Tibial artery (tissue), 4 donors: ENCODE data around the gene MSRB3.
"Not testable (repeated sequence)": the region's sequence is repeated elsewhere in the genome, so short reads cannot be mapped to it uniquely, and the experiment has no call there.

Experiments
- DNase-seq, 2 donors: peaks; one replicate each; pipeline ENCODE4 v3.0.0-alpha.2; 2019
- H3K27ac ChIP-seq, 2 donors: fragments of 200-600 bp; sonication (generic) in 1 of 2; 1 replicate in 1 of 2; 2 replicates in 1 of 2; pipeline ENCODE4 v1.5.1; 2018 to 2019; ENCODE audit warnings: mild to moderate bottlenecking in 1 of 2
- H3K27me3 ChIP-seq, 2 donors: fragments of 200-600 bp; sonication (generic) in 1 of 2; one replicate each; pipeline versions ENCODE4 v1.5.1 to v1.6.0; 2016 to 2019
- H3K36me3 ChIP-seq, 3 donors: fragments of 200-600 bp; sonication (generic) in 2 of 3; one replicate each; pipeline ENCODE4 v1.5.1; 2016 to 2019; ENCODE audit warnings: mild to moderate bottlenecking in 2 of 3
- H3K4me1 ChIP-seq, 4 donors: fragments of 200-600 bp; sonication (generic) in 2 of 4; 1 replicate in 3 of 4; 2 replicates in 1 of 4; pipeline ENCODE4 v1.5.1; 2016 to 2019
- H3K4me3 ChIP-seq, 2 donors: fragments of 200-600 bp; sonication (generic) in 1 of 2; 1 replicate in 1 of 2; 2 replicates in 1 of 2; pipeline ENCODE4 v1.5.1; 2018 to 2019; ENCODE audit warnings: mild to moderate bottlenecking in 2 of 2
- H3K9me3 ChIP-seq, 3 donors: fragments of 200-600 bp; sonication (generic) in 1 of 3; one replicate each; pipeline ENCODE4 v1.5.1; 2016 to 2019
- intact Hi-C: fragments of 100-400 bp; cut with DNase I; formaldehyde crosslinking; loops from one replicate; pipeline ENCODE4 v1.15.0; 2023; ENCODE audit warnings: low total_unique reads
- TF ChIP-seq, protein P1 (sequence below), 2 experiments: fragments of 200-600 bp in 1 of 2; fragments of 450-650 bp in 1 of 2; IDR thresholded peaks; one replicate each; pipeline ENCODE4 v1.5.1; 2017 to 2019; ENCODE audit warnings: antibody characterized with exemption in 2 of 2, mild to moderate bottlenecking in 1 of 2, moderate library complexity in 1 of 2

Gene MSRB3

DNA sequence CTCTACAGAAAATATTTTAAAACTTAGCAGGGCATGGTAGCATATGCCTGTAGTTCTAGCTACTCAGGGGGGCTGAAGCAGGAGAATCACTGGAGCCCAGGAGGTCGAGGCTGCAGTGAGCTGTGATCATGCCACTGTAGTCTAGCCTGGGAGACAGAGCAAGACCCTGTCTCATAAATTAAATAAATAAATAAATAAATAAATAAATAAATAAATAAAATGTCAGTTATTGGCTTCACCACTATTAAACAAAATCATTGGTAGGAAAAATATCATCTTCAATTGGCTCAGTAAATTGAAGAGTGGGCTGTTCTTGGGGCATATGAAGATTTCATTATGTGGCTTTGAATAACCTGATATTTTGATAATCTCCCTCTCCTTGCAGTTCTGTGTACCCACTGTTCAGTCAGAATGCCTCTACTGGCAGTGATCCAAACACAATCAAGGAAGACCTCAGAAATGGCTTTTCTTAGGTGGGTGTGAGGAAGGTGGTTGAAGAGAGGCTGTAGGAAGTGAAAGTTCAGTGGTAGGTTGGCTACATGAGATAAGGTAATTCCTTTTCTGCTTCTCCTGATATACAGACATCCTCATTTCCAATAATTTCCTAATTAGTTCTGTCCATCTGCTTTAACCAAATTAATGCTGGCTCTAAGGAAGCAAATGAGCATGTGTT lies 175.8 kb downstream of the MSRB3 start:
- Histone ChIP-seq H3K4me3 (no peak overlapping the region), H3K9me3 (no peaks in the 10 kb centered on the region), H3K36me3 (peaks cover 24 to 29% (median 25%) of the 10 kb centered on the region in 3 donors), H3K27ac (no peak overlapping the region), H3K27me3 (no peaks in the 10 kb centered on the region), H3K4me1 (peaks cover 0 to 24% (median 3%) of the 10 kb centered on the region in 4 donors)
- intact Hi-C loops = no loop called here
- TF ChIP-seq, protein P1, sequence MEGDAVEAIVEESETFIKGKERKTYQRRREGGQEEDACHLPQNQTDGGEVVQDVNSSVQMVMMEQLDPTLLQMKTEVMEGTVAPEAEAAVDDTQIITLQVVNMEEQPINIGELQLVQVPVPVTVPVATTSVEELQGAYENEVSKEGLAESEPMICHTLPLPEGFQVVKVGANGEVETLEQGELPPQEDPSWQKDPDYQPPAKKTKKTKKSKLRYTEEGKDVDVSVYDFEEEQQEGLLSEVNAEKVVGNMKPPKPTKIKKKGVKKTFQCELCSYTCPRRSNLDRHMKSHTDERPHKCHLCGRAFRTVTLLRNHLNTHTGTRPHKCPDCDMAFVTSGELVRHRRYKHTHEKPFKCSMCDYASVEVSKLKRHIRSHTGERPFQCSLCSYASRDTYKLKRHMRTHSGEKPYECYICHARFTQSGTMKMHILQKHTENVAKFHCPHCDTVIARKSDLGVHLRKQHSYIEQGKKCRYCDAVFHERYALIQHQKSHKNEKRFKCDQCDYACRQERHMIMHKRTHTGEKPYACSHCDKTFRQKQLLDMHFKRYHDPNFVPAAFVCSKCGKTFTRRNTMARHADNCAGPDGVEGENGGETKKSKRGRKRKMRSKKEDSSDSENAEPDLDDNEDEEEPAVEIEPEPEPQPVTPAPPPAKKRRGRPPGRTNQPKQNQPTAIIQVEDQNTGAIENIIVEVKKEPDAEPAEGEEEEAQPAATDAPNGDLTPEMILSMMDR (IDR thresholded peaks at IDR 0.05) = no peak
- no peak for DNase-seq

GRCh38 chr12:65457341-65457740 lies 178.9 kb downstream of the MSRB3 start:
- H3K27ac ChIP-seq, H3K4me1 ChIP-seq, H3K27me3 ChIP-seq, H3K4me3 ChIP-seq, DNase-seq, H3K9me3 ChIP-seq, intact Hi-C loops: not testable (repeated sequence)
- H3K36me3 ChIP-seq = peaks cover 24 to 31% (median 25%) of the 10 kb centered on the region in 3 donors

DNA sequence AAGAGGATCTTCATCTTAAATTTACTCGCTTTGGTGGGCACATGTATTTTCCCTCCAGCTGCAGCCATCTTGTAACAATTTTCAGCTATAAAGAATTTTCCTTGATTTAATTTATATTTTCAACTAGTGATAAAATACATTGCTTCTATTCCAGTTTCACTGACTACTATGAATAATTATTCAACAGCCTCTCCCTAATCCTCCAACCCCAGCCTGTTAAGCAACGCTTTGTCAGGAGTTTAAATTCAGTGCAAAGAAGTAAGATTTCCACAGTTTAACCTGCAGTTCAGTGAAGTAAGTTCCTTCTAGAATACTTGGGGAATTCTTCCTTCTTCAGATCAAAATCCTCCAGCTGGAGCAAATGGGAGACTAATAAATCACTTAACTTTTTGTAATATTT lies 180.2 kb downstream of the MSRB3 start:
- H3K27me3 ChIP-seq = no peaks in the 10 kb centered on the region
- DNase-seq = no peak
- no peak overlapping the region for H3K4me3 ChIP-seq
- peaks cover 0 to 3% (median 0%) of the 10 kb centered on the region in 4 donors for H3K4me1 ChIP-seq
- TF ChIP-seq, protein P1 (IDR thresholded peaks at IDR 0.05) = no peak
- no peak overlapping the region for H3K27ac ChIP-seq
- intact Hi-C loops = no loop called here
- no peaks in the 10 kb centered on the region for H3K9me3 ChIP-seq
- H3K36me3 ChIP-seq = peaks cover 32 to 42% (median 33%) of the 10 kb centered on the region in 3 donors

- H3K27ac ChIP-seq = no peak overlapping the region
- TF ChIP-seq, protein P1 (IDR thresholded peaks at IDR 0.05) = no peak
- peaks cover 32 to 39% (median 33%) of the 10 kb centered on the region in 3 donors for H3K36me3 ChIP-seq
- H3K9me3 ChIP-seq = no peaks in the 10 kb centered on the region
- no peak overlapping the region for H3K4me3 ChIP-seq
- intact Hi-C loops = no loop called here
- no peak for DNase-seq
- H3K27me3 ChIP-seq = no peaks in the 10 kb centered on the region
- peaks cover 0 to 6% (median 0%) of the 10 kb centered on the region in 4 donors for H3K4me1 ChIP-seq
Measured at GRCh38 chr12:65459545-65459944, 181.1 kb downstream of the MSRB3 start.

DNA sequence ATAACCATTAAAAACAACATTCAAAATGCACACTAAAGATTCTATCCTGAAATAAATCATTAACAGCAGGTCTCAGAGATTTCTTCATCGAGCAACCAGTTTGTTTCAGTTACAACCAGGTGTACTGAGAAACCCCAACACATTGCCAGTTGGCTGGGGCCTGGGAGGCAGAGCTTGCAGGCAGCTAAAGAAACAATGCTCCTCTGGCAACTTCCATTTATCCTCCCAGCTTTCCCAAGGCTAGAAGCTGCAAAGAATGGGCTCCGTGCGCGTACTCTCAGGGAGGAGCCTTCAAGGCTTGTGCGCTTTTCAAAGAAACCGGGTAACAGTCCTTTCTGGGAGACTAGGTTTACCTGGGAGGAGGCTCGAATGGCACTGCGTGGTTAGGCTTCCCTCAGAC lies 181.6 kb downstream of the MSRB3 start:
- DNase-seq = no peak
- Histone ChIP-seq H3K27me3 (no peaks in the 10 kb centered on the region), H3K4me3 (no peak overlapping the region), H3K9me3 (no peaks in the 10 kb centered on the region), H3K4me1 (peaks cover 0 to 11% (median 2%) of the 10 kb centered on the region in 4 donors), H3K36me3 (peaks cover 29 to 38% (median 32%) of the 10 kb centered on the region in 3 donors), H3K27ac (no peak overlapping the region)
- intact Hi-C loops = no loop called here
- TF ChIP-seq, protein P1 (IDR thresholded peaks at IDR 0.05) = no peak

DNA sequence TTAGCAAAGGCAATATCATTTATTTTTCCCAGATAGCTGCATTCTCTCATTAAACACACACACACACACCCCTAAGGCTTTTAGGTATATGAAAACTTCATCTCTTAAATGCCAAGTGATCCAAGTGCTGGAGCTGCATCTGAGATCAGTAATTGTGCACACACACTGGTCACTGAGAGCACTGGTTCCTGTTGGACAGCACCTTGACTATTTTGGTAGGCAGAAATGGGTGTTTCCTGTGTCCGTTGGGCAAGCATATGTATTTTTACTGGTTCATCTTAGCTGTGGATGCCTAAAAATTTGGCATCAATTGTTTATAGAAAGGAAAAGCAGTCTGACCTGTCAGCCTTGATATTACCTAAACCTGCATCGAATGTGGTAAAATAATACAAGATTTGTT lies 182.5 kb downstream of the MSRB3 start:
- peaks cover 0 to 13% (median 3%) of the 10 kb centered on the region in 4 donors for H3K4me1 ChIP-seq
- TF ChIP-seq, protein P1 (IDR thresholded peaks at IDR 0.05) = no peak
- H3K9me3 ChIP-seq = no peaks in the 10 kb centered on the region
- H3K4me3 ChIP-seq = no peak overlapping the region
- H3K36me3 ChIP-seq = peaks cover 29 to 44% (median 32%) of the 10 kb centered on the region in 3 donors
- H3K27me3 ChIP-seq = no peaks in the 10 kb centered on the region
- no peak for DNase-seq
- intact Hi-C loops = no loop called here
- no peak overlapping the region for H3K27ac ChIP-seq
